GM18498 (cell line): ENCODE data around the gene RAVER2.
A peak's percentile ranks its signal among the peaks of the same experiment; 100 is the strongest.

Experiments
- ATAC-seq: cut with Tn5 transposase; IDR thresholded peaks from one replicate; pipeline ENCODE4 v1.9.1; 2021; ENCODE audit warnings: mild to moderate bottlenecking, moderate library complexity; ENCODE audit not compliant: unreplicated experiment

Gene RAVER2

DNA sequence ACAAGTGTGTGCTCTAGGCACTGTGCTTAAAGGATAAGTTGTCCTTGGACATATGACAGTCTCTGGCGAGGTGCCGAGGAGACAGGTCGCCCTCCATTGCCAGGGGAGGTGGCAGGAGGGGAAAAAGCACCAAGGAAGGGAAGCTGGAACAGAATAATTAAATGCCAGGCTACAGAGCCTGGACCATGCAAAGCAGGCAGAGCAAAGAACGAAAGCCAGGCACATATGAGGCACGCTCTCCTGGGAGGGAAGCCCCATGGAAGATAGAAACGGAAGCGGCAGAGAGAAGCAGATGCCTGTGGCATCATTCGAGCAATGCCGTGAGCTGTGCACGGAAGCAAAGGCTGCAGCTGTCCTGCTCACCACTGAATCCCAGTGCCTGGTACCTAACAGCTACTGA lies 130.2 kb downstream of the RAVER2 start:
- ATAC-seq, result no peak

DNA sequence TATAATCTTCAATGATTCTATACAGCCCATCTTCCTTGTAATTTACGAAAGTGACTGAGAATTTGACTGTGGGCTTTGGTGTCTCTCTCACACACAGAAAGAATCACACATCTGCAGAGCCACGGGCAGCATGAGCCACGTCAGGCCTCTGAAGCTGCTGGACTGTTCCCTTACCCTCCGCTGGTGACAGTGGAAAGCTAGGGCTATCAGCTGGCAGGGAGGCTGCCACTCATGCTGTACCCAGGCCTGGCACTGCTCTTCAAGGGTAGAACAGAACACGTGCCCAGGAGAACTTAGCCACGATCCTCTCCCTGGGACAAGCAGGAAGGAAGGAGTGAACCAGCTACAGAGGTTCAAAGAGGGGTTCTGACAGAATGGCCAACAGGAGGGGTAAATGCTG lies 130.7 kb downstream of the RAVER2 start:
- ATAC-seq, result no peak

DNA sequence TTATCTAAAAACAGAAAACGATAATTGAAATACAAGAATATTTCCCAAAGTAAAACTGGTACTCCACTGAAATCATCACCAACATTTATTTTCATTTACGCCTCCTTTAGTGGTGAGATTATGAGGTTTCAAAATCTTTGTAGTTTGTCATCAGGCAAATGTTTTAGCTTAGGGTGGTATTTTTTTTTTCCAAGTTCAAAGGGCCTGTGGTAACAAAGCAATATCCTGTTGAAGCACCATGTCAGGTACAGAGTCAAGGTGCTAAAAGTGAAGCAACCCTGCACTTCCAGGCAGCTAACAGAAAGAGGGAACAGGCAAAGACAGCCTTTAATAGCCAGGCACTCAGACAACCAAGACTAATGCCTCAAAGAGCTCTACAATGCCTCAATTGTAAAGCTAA lies 132.3 kb downstream of the RAVER2 start:
- ATAC-seq, result no peak

DNA sequence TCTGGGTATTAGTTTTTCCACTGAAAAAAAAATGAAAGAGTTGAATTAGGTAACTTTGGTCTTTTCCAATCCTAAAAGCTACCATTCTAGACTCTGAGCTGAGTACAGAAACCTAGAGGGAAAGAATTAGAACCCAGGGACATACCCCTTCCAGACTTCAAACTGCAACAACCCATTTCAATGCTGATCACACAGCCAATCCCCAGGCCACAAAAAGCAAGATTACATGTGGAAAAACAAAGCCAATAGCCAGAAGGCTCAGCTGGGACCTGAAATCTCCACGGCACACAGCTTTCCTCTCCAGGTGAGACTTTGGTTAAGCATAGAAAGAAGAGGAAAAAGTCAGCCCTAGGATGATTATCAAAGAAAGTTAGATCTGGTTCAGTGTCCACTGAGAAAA lies 132.7 kb downstream of the RAVER2 start:
- ATAC-seq, result no peak

DNA sequence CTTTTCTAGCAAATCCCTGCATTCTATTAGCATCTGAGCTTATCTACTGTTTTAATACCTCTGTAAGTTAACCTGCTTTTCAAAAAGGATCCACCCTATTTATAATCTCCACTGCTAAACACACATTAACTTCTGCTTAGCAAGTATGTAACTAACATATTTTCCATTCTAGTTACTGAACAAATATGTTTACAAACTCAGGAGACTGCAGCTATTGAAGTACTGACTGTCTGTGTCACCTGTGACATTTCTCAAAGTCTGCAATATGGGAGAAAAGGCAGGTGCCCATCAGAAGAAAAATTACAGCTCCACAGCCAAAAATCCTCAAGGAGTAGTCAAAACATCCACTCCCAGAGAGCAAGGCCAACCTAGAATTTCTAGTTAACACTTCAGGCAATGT lies 133.2 kb downstream of the RAVER2 start:
- no peak for ATAC-seq

DNA sequence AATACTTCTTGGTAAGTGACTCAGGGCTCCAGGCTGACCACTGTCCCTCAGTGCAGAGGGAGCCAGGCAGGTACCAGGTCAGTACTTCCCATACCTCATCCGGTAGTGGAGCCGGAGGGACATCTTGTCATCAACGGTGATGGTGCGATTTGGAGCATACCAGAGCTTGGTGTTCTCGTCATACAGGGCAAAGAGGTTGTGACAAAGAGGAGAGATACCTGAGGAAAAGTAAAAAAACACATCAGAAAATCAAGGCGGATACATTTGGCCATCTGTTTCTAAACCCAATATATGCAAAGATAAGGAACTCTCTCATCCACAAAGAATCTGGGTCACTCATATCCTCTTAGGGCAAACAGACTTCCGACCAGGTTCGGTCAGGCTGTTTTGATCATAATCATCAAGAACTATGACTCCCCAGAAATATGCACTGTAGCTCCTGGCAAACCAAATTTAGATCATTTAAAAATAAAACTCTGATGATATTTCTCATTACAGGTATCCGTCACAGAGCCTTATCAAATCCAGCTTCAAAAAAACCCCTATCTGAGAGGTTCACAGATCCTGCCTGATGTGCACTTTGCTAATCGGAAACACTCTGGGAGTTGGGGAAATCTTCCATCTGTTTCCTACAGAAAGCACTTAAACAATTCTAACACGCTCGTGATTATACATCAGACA lies 134.2 kb downstream of the RAVER2 start:
- no peak for ATAC-seq

DNA sequence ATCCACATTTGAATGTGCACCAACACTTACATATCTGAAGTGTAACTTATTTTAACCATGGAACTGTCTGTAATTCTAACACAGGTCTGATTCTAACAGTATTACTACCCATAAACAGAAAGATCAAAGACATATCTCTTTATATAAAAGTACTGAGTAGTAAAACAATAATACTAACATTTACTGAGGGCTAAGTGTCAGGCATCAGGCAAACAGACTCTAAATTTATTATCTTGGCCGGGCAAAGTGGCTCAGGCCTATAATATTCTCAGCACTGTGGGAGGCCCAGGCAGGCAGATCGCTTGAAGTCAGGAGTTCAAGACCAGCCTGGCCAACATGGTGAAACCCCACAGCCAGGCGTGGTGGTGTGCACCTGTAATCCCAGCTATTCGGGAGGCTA lies 135.6 kb downstream of the RAVER2 start:
- ATAC-seq, result no peak

DNA sequence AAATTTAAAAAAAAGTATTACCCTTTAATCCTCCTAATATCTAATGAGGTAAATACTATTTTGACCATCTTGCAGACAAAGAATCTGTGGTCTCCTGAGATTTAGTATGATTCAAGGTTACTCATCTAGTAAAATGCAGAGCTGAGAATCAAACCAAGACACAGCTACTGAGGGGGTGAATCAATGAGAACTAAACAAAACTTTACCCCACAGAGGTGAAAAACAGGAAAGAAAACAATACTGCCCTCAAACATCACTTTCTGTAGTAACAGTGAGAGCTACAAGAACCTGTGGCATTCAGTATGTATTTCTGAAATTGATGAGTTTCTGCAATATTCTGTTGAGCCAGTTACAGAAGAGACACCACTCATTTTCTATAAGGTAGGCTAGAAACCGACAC lies 136.4 kb downstream of the RAVER2 start:
- peak; percentile 41 for ATAC-seq
